Astrocyte (in vitro differentiated cells and primary cell): Measurements from ENCODE around the gene IFNL1.

Source experiments
- EZH2 ChIP-seq: IDR thresholded peaks from 2 replicates; pipeline ENCODE4 v1.6.1; 2012; ENCODE audit warnings: mild to moderate bottlenecking, low read length, inconsistent platforms; ENCODE audit not compliant: insufficient read depth
- TF ChIP-seq, protein P1 (sequence below): IDR thresholded peaks from 2 replicates; pipeline ENCODE4 v1.5.1; 2011; ENCODE audit warnings: low read depth, mild to moderate bottlenecking, inconsistent platforms, low read length, moderate library complexity; ENCODE audit not compliant: insufficient read depth

DNA sequence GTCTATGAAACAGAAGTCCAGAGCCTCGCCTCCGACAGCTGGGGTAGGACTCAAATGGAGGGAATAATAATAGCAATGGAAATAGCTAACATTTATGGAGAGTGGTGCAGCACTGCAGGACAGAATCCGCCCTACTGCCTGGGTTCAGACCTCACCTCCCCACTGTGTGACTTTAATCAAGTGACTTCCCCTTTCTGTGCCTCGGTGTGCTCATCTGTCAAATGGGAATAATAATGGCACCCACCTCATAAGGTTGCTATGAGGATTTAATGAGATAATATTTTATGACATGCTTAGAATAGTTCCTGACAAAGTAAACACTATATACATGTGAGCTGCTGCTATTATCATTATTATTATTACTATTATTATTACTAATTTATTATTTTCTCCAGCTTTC is 21.3 kb downstream of the IFNL1 start:
- TF ChIP-seq, protein P1, sequence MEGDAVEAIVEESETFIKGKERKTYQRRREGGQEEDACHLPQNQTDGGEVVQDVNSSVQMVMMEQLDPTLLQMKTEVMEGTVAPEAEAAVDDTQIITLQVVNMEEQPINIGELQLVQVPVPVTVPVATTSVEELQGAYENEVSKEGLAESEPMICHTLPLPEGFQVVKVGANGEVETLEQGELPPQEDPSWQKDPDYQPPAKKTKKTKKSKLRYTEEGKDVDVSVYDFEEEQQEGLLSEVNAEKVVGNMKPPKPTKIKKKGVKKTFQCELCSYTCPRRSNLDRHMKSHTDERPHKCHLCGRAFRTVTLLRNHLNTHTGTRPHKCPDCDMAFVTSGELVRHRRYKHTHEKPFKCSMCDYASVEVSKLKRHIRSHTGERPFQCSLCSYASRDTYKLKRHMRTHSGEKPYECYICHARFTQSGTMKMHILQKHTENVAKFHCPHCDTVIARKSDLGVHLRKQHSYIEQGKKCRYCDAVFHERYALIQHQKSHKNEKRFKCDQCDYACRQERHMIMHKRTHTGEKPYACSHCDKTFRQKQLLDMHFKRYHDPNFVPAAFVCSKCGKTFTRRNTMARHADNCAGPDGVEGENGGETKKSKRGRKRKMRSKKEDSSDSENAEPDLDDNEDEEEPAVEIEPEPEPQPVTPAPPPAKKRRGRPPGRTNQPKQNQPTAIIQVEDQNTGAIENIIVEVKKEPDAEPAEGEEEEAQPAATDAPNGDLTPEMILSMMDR: no peak
- no peak for TF ChIP-seq EZH2
